K562 (cell line): ENCODE measurements around the gene ACBD5. TPM values are rescaled to one million over a fixed set of nuclear protein-coding genes. Genes with fewer than 3 reads are reported as not detected.

Experiments used
- CHD7 ChIP-seq: fragments of 200-600 bp; sonication (generic); IDR thresholded peaks from one replicate; pipeline ENCODE4 v1.6.1; 2012; ENCODE audit warnings: mild to moderate bottlenecking, low read depth, low read length, inconsistent platforms
- EHMT2 ChIP-seq: fragments of 450-650 bp; IDR thresholded peaks from 2 replicates; pipeline ENCODE4 v1.6.1; 2018; ENCODE audit warnings: antibody characterized with exemption
- FOSL1 ChIP-seq: fragments of 200-800 bp; sonication (Bioruptor generic); conservative IDR thresholded peaks from 2 replicates; pipeline ENCODE4 v1.6.1; 2016; ENCODE audit warnings: missing genetic modification characterization, missing compliant biosample characterization
- FOXP4 ChIP-seq: sonication (generic); formaldehyde crosslinking; IDR thresholded peaks from 2 replicates; pipeline ENCODE4 v1.8.0; 2022; ENCODE audit warnings: mild to moderate bottlenecking, missing genetic modification reagents, borderline replicate concordance
- GATAD2B ChIP-seq: fragments of 450-650 bp; IDR thresholded peaks from 2 replicates; pipeline ENCODE4 v1.6.1; 2017; ENCODE audit warnings: mild to moderate bottlenecking, borderline replicate concordance
- HNRNPLL ChIP-seq: fragments of 200-400 bp; formaldehyde crosslinking; IDR thresholded peaks from 2 replicates; pipeline ENCODE4 v1.6.1; 2017; ENCODE audit warnings: low read length, low read depth, mild to moderate bottlenecking; ENCODE audit not compliant: poor library complexity, severe bottlenecking
- HOXB6 ChIP-seq: fragments of 250-450 bp; sonication (Bioruptor Pico); IDR thresholded peaks from 2 replicates; pipeline ENCODE4 v1.5.1; 2022; ENCODE audit warnings: mild to moderate bottlenecking, borderline replicate concordance
- MAZ ChIP-seq, 2 experiments: fragments of 450-650 bp in 1 of 2; sonication (generic) in 1 of 2; formaldehyde crosslinking; IDR thresholded peaks in 1 of 2; conservative IDR thresholded peaks in 1 of 2; 2 replicates each; pipeline versions ENCODE4 v1.4.0 to v1.5.0; 2020; ENCODE audit warnings: mild to moderate bottlenecking in 1 of 2, missing genetic modification reagents in 1 of 2
- MTF1 ChIP-seq: fragments of 250-450 bp; sonication (Bioruptor Pico); IDR thresholded peaks from 2 replicates; pipeline ENCODE4 v1.9.0; 2021; ENCODE audit warnings: moderate library complexity, mild to moderate bottlenecking, inconsistent platforms, borderline replicate concordance
- NELFE ChIP-seq: IDR thresholded peaks from 2 replicates; pipeline ENCODE4 v1.6.1; 2011; ENCODE audit warnings: mild to moderate bottlenecking; ENCODE audit not compliant: insufficient read depth, insufficient read length
- STAT5A ChIP-seq: IDR thresholded peaks from 2 replicates; pipeline ENCODE4 v1.6.1; 2012; ENCODE audit warnings: low read length, inconsistent platforms, borderline replicate concordance
- ZNF174 ChIP-seq: fragments of 250-450 bp; sonication (Bioruptor Pico); IDR thresholded peaks from 2 replicates; pipeline ENCODE4 v1.4.0; 2020; ENCODE audit warnings: mild to moderate bottlenecking
- ZNF274 ChIP-seq: IDR thresholded peaks from 2 replicates; pipeline ENCODE4 v1.6.1; 2011; ENCODE audit warnings: low read depth, mild to moderate bottlenecking, low read length, moderate library complexity, borderline replicate concordance
- ZNF354B ChIP-seq: fragments of 250-450 bp; sonication (Bioruptor Pico); IDR thresholded peaks from 2 replicates; pipeline ENCODE4 v1.4.0; 2020
- polyA plus RNA-seq, 8 experiments: library from polyadenylated mRNA; depleted of rRNA in 4 of 8; stranded (reverse) in 5 of 8; unstranded in 3 of 8; fragments of >200 nt; fragmentation: Nextera tagmentation in 2 of 8; fragmentation: Illumina TruSeq in 1 of 8; extraction: Ambion mirVana in 2 of 8; extraction: Trizol in 1 of 8; gene quantifications; 2 replicates each; pipeline versions ENCODE4 v1.2.1 to v1.2.3, GENCODE V29; 2011 to 2014; ENCODE audit warnings: inconsistent platforms in 1 of 8, missing spikeins in 1 of 8
- total RNA-seq, 7 experiments: library from RNA; depleted of rRNA in 6 of 7; stranded (reverse); fragments of >200 nt in 6 of 7; fragmentation: Illumina TruSeq in 2 of 7; extraction: Trizol in 2 of 7; gene quantifications; 2 replicates each; pipeline versions ENCODE4 v1.2.1 to v1.2.3, GENCODE V29; 2011 to 2021; ENCODE audit warnings: low replicate concordance in 1 of 7

The ACBD5 gene
- total and polyA plus RNA-seq, 9 of the 15 experiments (the other 6 are each of a cell fraction or from before 2014, with no cell fraction given), result 1.5 to 10.3 (median 7.8) TPM

GRCh38 chr10:27240212-27241009 is at the start of gene ACBD5 (continued):
- TF ChIP-seq CHD7, result no peak
- peak in 1 of 2 experiments; percentile 74; a peak in 2 of 4 replicates for TF ChIP-seq MAZ (CRISPR knock-in tag; conservative IDR thresholded peaks at IDR 0.05 in 1 of 2, IDR thresholded peaks at IDR 0.05 in 1 of 2)
- no peak for TF ChIP-seq ZNF274
- no peak for TF ChIP-seq GATAD2B
- TF ChIP-seq FOXP4 (CRISPR knock-in tag), result no peak
- TF ChIP-seq STAT5A, result no peak
- peak; percentile 23 for TF ChIP-seq HNRNPLL
- TF ChIP-seq FOSL1 (tag), result 0 out of 2 replicates have a peak, but pooled peaks have one; percentile 23
- TF ChIP-seq MTF1 (CRISPR knock-in tag), result no peak
- 0 out of 2 replicates have a peak, but pooled peaks have one; percentile 14 for TF ChIP-seq EHMT2
- TF ChIP-seq ZNF354B (CRISPR knock-in tag), result no peak
- no peak for TF ChIP-seq ZNF174 (CRISPR knock-in tag)
- TF ChIP-seq HOXB6 (CRISPR knock-in tag), result no peak
- no peak for TF ChIP-seq NELFE
